ENCODE data around the gene PLLP.

PLLP gene

DNA sequence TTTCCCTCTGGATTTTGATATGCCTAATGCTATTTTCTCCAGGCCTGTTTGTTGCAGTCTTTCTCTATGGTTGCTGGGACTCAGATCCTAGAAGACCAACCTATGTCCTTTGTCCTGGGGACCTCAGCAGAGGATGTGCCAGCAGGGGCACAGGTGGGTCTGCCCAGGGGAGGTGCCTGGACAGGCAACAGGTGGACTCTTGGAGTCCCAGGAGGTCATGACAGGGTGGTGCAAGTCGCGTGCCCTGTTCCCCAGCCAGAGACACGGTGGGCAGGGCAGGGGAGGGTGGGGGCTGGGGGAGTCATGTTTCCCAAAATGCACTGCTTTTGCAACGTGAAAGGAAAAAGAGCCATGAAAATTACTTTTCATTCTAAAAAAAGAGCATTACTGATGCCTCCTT, 26.3 kb upstream of the PLLP start:
- TF ChIP-seq, protein P1, sequence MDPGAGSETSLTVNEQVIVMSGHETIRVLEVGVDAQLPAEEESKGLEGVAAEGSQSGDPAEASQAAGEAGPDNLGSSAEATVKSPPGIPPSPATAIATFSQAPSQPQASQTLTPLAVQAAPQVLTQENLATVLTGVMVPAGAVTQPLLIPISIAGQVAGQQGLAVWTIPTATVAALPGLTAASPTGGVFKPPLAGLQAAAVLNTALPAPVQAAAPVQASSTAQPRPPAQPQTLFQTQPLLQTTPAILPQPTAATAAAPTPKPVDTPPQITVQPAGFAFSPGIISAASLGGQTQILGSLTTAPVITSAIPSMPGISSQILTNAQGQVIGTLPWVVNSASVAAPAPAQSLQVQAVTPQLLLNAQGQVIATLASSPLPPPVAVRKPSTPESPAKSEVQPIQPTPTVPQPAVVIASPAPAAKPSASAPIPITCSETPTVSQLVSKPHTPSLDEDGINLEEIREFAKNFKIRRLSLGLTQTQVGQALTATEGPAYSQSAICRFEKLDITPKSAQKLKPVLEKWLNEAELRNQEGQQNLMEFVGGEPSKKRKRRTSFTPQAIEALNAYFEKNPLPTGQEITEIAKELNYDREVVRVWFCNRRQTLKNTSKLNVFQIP (CRISPR knock-in tag; IDR thresholded peaks at IDR 0.05; ENCODE audit: borderline replicate concordance, low read depth), result no peak
- TF ChIP-seq ISL1 (CRISPR knock-in tag; IDR thresholded peaks at IDR 0.05), result no peak
- TF ChIP-seq ZFP3 (CRISPR knock-in tag; IDR thresholded peaks at IDR 0.05), result no peak
- no peak for TF ChIP-seq OSR1 (CRISPR knock-in tag; IDR thresholded peaks at IDR 0.05)
- TF ChIP-seq, protein P2, sequence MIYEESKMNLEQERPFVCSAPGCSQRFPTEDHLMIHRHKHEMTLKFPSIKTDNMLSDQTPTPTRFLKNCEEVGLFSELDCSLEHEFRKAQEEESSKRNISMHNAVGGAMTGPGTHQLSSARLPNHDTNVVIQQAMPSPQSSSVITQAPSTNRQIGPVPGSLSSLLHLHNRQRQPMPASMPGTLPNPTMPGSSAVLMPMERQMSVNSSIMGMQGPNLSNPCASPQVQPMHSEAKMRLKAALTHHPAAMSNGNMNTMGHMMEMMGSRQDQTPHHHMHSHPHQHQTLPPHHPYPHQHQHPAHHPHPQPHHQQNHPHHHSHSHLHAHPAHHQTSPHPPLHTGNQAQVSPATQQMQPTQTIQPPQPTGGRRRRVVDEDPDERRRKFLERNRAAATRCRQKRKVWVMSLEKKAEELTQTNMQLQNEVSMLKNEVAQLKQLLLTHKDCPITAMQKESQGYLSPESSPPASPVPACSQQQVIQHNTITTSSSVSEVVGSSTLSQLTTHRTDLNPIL (CRISPR knock-in tag; IDR thresholded peaks at IDR 0.05; ENCODE audit: low read depth), result no peak
- no peak for TF ChIP-seq PPARA (CRISPR knock-in tag; IDR thresholded peaks at IDR 0.05; ENCODE audit: borderline replicate concordance)
- no peak for TF ChIP-seq ARNTL (CRISPR knock-in tag; IDR thresholded peaks at IDR 0.05; ENCODE audit: borderline replicate concordance, low read depth)
- no peak for TF ChIP-seq TCF4 (CRISPR knock-in tag; IDR thresholded peaks at IDR 0.05; ENCODE audit: borderline replicate concordance)
- TF ChIP-seq, protein P3, sequence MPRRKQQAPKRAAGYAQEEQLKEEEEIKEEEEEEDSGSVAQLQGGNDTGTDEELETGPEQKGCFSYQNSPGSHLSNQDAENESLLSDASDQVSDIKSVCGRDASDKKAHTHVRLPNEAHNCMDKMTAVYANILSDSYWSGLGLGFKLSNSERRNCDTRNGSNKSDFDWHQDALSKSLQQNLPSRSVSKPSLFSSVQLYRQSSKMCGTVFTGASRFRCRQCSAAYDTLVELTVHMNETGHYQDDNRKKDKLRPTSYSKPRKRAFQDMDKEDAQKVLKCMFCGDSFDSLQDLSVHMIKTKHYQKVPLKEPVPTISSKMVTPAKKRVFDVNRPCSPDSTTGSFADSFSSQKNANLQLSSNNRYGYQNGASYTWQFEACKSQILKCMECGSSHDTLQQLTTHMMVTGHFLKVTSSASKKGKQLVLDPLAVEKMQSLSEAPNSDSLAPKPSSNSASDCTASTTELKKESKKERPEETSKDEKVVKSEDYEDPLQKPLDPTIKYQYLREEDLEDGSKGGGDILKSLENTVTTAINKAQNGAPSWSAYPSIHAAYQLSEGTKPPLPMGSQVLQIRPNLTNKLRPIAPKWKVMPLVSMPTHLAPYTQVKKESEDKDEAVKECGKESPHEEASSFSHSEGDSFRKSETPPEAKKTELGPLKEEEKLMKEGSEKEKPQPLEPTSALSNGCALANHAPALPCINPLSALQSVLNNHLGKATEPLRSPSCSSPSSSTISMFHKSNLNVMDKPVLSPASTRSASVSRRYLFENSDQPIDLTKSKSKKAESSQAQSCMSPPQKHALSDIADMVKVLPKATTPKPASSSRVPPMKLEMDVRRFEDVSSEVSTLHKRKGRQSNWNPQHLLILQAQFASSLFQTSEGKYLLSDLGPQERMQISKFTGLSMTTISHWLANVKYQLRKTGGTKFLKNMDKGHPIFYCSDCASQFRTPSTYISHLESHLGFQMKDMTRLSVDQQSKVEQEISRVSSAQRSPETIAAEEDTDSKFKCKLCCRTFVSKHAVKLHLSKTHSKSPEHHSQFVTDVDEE (CRISPR knock-in tag; IDR thresholded peaks at IDR 0.05), result no peak
- no peak for TF ChIP-seq BACH2 (CRISPR knock-in tag; IDR thresholded peaks at IDR 0.05; ENCODE audit: borderline replicate concordance)
- TF ChIP-seq TOX (CRISPR knock-in tag; IDR thresholded peaks at IDR 0.05; ENCODE audit: borderline replicate concordance), result no peak
- TF ChIP-seq, protein P4, sequence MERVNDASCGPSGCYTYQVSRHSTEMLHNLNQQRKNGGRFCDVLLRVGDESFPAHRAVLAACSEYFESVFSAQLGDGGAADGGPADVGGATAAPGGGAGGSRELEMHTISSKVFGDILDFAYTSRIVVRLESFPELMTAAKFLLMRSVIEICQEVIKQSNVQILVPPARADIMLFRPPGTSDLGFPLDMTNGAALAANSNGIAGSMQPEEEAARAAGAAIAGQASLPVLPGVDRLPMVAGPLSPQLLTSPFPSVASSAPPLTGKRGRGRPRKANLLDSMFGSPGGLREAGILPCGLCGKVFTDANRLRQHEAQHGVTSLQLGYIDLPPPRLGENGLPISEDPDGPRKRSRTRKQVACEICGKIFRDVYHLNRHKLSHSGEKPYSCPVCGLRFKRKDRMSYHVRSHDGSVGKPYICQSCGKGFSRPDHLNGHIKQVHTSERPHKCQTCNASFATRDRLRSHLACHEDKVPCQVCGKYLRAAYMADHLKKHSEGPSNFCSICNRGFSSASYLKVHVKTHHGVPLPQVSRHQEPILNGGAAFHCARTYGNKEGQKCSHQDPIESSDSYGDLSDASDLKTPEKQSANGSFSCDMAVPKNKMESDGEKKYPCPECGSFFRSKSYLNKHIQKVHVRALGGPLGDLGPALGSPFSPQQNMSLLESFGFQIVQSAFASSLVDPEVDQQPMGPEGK (CRISPR knock-in tag; IDR thresholded peaks at IDR 0.05; ENCODE audit: borderline replicate concordance), result no peak
- no peak for TF ChIP-seq ZFP30 (CRISPR knock-in tag; IDR thresholded peaks at IDR 0.05)
- TF ChIP-seq CSDC2 (CRISPR knock-in tag; IDR thresholded peaks at IDR 0.05), result no peak
- TF ChIP-seq GLIS3 (CRISPR knock-in tag; IDR thresholded peaks at IDR 0.05), result no peak
- TF ChIP-seq SNAI2 (CRISPR knock-in tag; IDR thresholded peaks at IDR 0.05), result no peak
- no peak for TF ChIP-seq RARB (CRISPR knock-in tag; IDR thresholded peaks at IDR 0.05)
- no peak for TF ChIP-seq ZNF565 (CRISPR knock-in tag; conservative IDR thresholded peaks at IDR 0.05; ENCODE audit: low read depth)
- TF ChIP-seq, protein P5, sequence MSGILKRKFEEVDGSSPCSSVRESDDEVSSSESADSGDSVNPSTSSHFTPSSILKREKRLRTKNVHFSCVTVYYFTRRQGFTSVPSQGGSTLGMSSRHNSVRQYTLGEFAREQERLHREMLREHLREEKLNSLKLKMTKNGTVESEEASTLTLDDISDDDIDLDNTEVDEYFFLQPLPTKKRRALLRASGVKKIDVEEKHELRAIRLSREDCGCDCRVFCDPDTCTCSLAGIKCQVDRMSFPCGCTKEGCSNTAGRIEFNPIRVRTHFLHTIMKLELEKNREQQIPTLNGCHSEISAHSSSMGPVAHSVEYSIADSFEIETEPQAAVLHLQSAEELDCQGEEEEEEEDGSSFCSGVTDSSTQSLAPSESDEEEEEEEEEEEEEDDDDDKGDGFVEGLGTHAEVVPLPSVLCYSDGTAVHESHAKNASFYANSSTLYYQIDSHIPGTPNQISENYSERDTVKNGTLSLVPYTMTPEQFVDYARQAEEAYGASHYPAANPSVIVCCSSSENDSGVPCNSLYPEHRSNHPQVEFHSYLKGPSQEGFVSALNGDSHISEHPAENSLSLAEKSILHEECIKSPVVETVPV (CRISPR knock-in tag; IDR thresholded peaks at IDR 0.05), result no peak
- TF ChIP-seq ZC3H10 (CRISPR knock-in tag; IDR thresholded peaks at IDR 0.05), result no peak
- ATAC-seq, result no peak

DNA sequence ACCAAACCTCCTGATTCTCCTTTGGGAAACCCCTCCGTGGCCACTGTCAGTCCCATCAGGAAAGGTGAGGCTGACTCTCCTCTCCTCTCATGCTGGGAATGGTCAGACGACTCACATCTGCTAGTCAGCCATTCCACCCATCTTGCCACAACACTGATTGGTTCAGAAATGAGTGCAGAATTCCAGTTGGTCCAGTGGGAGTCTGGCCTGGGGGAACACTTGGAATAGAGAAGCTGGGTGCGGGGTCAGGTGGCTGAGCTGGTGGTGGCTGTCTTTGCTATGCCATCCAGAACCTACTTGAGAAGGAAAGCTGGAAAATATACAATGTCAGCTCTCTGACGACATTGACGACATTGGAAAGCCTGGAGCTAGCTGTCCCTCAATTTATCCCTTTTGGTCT, 23.6 kb upstream of the PLLP start:
- no peak for ATAC-seq
- TF ChIP-seq RARB (CRISPR knock-in tag; IDR thresholded peaks at IDR 0.05), result no peak
- TF ChIP-seq ZFP3 (CRISPR knock-in tag; IDR thresholded peaks at IDR 0.05), result no peak
- TF ChIP-seq ZFP30 (CRISPR knock-in tag; IDR thresholded peaks at IDR 0.05), result no peak
- TF ChIP-seq, protein P5 (CRISPR knock-in tag; IDR thresholded peaks at IDR 0.05), result no peak
- TF ChIP-seq, protein P4 (CRISPR knock-in tag; IDR thresholded peaks at IDR 0.05; ENCODE audit: borderline replicate concordance), result no peak
- no peak for TF ChIP-seq ESRRG (CRISPR knock-in tag; IDR thresholded peaks at IDR 0.05)
- TF ChIP-seq BACH2 (CRISPR knock-in tag; IDR thresholded peaks at IDR 0.05; ENCODE audit: borderline replicate concordance), result no peak
- no peak for TF ChIP-seq ZNF565 (CRISPR knock-in tag; conservative IDR thresholded peaks at IDR 0.05; ENCODE audit: low read depth)
- no peak for TF ChIP-seq SNAI2 (CRISPR knock-in tag; IDR thresholded peaks at IDR 0.05)
- no peak for TF ChIP-seq PPARA (CRISPR knock-in tag; IDR thresholded peaks at IDR 0.05; ENCODE audit: borderline replicate concordance)
- no peak for TF ChIP-seq TCF4 (CRISPR knock-in tag; IDR thresholded peaks at IDR 0.05; ENCODE audit: borderline replicate concordance)
- no peak for TF ChIP-seq ZNF70 (CRISPR knock-in tag; IDR thresholded peaks at IDR 0.05)
- TF ChIP-seq ARNTL (CRISPR knock-in tag; IDR thresholded peaks at IDR 0.05; ENCODE audit: borderline replicate concordance, low read depth), result no peak
- TF ChIP-seq ZNF8 (CRISPR knock-in tag; IDR thresholded peaks at IDR 0.05), result no peak
- TF ChIP-seq TOX (CRISPR knock-in tag; IDR thresholded peaks at IDR 0.05; ENCODE audit: borderline replicate concordance), result no peak

Data from SK-N-SH treated with all-trans-retinoic acid at 6 μM for 48 hours (cell line).